GM18507 (cell line): ENCODE data around the gene VPS13A.
"Not testable (repeated sequence)": the region's sequence is repeated elsewhere in the genome, so short reads cannot be mapped to it uniquely, and the experiment has no call there.

ENCODE experiments used
- DNase-seq: peaks from one replicate; pipeline ENCODE4 v3.0.0; 2011; ENCODE audit warnings: low read depth; ENCODE audit not compliant: insufficient read length; ENCODE audit errors: extremely low spot score
- FAIRE-seq: peaks from 2 replicates; lab custom pipeline; 2011; peaks lifted over from hg19 to GRCh38; lab: Jason Lieb, UNC

Gene VPS13A

DNA sequence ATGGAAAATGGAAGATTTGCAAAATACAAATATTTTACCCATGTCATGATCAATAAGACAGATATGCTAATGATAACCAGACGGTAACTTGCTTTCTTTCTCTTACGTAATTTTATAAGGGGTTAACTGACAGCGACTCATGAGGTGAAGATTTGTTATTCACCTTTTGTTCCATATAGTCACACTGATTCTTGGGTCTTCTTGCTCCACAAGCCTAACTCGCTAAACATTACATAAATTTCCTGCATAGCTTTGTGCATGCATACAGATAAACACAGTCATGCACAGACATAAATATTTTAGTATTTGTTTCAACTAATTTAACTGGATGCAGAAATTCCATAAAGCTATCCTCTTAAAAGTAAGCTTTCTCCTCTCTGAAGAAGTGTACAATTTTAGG lies 225.9 kb downstream of the VPS13A start:
- FAIRE-seq, result no peak

DNA sequence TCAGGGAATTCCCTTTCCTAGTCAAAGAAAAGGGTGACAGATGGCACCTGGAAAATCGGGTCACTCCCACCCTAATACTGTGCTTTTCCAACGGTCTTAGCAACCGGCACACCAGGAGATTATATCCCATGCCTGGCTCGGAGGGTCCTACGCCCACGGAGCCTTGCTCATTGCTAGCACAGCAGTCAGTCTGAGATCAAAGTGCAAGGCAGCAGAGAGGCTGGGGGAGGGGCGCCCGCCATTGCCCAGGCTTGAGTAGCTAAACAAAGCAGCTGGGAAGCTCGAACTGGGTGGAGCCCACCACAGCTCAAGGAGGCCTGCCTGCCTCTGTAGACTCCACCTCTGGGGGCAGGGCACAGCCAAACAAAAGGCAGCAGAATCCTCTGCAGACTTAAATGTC lies 231.2 kb downstream of the VPS13A start:
- not testable (repeated sequence) for DNase-seq, FAIRE-seq

More for the DNA sequence above, 225.9 kb downstream of the VPS13A start:
- no peak for DNase-seq

DNA sequence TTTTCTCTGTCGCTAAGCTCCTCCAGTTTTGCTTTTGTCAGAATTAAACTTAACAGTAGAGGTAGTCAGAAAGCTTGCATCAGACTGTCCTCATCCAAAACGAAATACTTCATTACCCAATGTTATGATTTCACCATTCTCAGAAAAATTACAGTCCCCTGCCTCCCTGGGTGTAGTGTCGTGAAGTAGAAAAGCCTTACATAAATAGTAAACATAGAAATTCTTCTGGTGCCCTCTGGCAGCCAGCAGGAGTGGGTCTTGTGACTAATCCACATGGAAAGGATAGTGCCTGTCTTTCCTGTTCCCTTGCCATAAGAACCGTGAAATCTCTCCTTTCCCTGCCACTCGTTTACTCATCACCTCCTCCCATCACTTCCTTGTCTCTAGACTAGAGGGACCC lies 240.2 kb downstream of the VPS13A start:
- DNase-seq (no peak), FAIRE-seq (no peak)

DNA sequence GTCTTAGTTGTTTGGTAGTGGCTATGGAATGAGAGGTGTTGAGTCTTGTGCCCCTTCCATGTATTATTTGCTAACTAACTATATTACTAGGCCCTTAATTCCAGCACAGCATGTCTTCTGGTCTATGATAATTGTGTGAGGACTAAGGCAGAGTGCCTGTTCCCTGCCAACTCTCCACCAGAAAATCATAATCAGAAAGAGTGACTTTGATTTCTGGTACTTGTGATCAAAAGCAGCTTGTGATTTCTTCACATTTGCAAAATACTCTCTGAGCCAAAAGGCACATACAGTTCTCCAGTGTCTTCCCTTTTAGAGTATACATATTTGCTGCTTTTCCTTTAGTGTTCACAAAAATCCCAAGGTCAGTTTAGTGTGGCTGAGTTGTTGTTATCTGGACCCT lies 240.9 kb downstream of the VPS13A start:
- DNase-seq (no peak), FAIRE-seq (no peak)

DNA sequence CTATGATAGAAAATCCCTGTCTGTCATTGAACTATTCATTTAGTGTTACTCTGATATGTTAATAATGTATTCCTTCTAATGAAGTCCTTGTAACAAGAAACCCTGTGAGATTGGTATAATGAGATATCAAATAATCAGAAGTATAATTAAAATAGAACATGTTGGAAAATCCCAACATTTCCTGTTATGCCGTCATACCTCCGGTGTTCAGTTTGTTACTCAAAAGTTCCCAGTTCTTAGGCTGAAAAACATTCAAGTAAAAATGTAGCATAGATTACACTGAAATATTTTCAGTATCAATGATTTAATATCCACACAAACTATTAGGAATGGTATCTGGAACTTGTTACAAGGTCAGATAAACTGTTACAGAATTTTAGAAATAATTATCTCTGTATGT lies 243.3 kb downstream of the VPS13A start:
- DNase-seq (no peak), FAIRE-seq (no peak)

DNA sequence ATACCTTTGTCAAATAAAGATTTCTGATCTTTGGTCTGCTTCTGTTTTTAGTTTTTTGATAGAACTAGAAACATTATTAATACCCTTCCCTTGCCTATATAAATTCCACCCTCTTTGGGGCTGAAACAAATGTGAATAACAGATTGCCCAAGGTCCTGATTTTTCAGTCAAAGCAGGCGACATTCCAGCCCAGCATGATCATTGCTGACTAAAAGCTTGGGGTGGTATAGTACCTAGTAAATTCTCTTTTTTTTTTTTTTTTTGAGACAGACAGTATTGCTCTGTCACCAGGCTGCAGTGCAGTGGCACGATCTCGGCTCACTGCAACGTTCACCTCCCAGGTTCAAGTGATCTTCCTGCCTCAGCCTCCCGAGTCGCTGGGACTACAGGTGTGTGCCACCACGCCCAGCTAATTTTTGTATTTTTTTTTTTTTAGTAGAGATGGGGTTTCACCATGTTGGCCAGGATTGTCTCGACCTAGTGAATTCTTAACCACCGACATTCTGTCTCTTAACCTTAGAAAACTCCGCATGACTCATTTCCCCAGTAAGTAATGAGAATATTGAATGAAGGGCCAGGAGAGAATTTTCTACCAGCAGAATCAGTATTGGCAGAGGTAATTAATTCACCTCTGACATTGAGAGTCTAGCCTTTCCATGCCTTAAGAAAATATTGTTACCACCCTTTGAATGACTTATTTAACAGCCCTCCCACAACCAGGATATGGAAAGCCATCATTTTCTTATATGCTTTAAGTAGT lies 244.4 kb downstream of the VPS13A start:
- no peak for DNase-seq
- no peak for FAIRE-seq

DNA sequence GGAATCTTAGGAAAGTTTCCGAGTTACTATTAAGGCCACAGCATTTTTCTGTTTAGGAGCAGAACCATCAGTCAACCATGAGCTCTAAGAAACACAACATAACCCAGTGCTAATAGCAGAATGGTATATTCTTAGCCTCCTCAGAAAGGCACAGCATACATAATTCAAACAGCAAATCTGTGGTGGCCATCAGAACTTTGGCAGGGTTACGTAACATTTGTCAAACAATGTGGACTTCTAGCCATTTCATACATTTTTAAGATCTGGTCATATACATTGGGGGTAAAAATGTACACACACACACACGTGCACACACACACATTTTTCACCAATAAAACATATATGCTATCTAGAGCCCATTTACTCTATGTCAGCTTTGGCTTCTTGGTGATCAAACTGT lies 245.6 kb downstream of the VPS13A start:
- FAIRE-seq (no peak), DNase-seq (no peak)

DNA sequence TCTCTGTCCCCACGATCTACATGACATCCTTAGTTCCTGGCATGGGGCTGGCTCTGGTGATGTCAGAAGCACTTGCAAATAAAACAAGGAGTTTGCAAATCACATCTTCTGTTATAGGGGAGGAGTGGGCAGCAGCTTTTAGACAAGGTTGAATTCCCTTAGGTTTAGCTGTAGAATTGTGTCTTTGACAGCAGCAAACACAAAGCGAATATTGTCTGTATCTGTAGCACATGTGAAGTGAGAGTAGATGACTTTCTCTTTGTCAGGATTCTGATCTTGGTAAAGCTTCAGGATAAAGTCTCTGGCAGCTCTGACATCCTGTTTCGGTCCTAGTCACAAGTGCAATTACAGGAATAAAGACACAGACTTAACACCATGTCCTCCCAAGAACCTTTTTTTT lies 246.5 kb downstream of the VPS13A start:
- no peak for FAIRE-seq
- no peak for DNase-seq

DNA sequence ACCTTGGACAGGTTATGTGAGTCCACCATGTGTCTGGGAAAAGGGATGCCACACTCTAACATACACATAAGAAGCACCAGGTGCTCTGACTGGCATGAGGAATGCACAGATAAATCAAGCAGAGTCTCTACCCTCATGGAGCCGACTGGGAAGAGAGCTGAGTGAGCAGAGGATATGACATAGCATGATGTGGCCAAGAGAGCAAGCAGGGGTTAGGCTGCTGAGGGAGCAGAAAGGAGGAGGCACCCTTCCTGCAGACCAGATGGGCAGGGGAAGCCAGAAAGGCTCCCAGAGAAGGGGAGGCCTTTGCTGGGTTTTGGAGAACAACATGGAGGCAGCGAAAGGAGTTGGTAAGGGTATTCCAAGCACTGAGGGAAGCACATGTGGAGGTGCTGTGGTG lies 247.7 kb downstream of the VPS13A start:
- DNase-seq (no peak), FAIRE-seq (no peak)

DNA sequence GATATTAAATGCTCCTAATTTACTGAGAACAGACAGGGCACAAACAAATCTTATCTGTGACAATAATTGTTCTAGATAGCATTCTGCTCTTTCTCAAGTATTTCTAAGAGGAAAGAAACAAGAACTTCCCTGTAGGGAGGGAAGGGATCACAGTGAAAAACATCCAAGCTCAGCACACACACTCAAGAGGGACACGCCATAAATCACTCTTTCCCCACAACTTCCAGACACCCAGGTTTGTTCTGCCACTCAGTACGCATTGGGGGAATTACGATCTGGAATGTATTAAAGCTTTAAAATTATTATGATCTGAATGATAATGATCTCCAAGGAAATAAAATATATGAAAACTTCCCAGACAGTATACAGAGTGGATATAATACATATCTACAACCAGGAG lies 249.4 kb downstream of the VPS13A start:
- FAIRE-seq (no peak), DNase-seq (no peak)

DNA sequence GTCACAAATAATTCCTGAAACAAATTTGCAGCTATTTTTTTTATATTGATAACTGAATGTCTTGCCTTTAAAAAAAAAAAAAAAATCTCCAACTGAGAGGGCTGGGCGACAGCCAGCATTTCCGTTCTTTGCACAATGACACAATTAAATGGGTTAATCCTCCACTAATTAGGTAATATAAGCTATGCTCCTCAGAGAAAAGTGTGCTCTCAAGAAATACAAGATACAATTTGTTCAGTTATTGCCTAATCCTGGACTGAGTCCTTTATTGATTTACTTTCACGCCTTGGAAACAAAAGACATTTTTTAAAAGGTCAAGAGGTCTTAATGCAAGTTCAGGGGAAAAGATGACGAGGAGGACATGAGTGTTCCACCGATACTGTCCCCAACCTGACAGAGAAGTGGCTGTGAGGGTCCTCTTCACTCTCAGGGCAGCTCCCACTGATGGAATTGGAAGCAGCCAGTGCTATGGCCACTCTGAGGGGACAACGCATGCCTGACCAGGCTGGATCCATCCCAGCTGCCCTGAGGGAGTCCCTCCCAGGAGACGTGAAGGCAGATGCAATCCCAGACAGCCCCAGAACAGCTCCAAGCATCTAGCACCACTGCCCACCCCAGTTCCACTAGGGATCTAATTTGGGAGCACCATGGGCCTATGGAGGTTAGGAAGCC lies 250.1 kb downstream of the VPS13A start:
- DNase-seq, result no peak
- no peak for FAIRE-seq

DNA sequence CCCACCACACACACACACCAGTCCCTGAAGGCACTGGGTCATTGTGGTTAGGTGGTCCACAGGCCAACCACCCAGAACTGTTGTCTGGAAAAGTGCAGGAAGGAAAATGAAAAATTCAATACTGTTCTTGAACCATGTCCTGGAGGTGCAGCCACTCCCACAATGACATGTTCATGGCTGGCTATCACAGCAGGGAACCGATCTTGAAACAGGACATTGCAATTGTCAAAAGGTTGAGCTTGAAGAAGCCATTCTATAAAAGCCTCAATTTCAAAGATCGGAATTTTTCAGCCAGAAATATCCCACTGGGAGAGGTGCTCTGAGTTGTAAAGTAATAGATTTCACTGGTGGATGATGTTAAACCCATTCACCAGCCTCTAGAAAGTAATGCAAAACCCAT lies 252.6 kb downstream of the VPS13A start:
- no peak for DNase-seq
- no peak for FAIRE-seq

DNA sequence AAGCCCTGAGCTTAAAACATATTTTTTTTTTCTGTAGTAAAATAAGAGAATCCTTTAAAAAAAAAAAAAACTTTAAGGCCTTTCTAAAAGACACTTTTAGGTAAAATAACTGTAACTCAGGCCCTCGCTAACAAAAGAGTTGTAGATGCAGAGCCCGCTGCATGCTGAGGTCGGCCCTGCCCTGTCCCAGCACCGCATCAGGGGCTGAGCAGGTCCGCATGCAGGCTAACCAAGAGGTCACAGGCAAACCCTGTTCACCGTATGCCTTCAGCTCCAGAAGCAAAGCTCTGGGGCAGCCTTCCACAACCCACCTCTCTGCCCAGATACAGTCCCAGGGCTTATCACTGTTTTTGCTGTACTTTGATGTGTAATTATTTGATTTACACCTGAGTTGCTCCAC lies 254.7 kb downstream of the VPS13A start:
- DNase-seq (no peak), FAIRE-seq (no peak)

DNA sequence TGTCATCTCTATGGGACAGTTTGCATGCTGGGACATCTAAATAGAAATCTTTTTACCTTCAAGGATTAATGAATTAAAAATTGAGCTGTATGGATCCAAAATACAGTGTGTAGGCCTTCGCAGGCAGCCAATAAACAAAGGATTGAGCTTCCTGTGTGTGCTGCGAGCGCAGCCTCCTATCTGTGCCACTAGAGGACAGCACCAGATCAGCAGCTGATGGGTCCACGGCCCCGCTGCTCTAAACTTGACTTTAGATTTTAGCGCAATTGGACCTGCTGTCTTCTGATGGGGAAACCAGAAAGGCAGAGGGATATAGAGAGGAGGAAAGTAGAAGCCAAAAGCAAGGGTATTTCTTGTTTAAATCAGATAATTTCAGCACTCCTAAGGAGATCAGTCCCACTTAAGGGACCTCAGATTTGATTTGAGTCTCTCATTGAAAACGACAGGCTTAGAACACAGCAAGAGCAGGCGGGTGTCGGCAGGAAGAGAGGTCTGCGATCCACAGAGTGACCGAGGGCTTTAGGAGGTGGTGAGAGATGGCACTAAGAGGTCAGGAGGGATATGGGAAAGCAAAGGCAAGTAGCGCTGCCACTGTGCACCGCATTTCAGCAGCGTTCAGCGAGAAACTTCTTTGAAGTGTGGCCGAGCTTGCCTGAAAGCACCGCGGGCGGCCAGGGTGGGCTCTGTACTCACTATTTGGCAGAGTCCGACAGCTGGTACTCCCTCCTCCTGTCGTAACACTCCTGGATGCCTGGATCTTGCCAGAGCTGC lies 256.5 kb downstream of the VPS13A start:
- FAIRE-seq (peak; percentile 29), DNase-seq (peak; percentile 15)

DNA sequence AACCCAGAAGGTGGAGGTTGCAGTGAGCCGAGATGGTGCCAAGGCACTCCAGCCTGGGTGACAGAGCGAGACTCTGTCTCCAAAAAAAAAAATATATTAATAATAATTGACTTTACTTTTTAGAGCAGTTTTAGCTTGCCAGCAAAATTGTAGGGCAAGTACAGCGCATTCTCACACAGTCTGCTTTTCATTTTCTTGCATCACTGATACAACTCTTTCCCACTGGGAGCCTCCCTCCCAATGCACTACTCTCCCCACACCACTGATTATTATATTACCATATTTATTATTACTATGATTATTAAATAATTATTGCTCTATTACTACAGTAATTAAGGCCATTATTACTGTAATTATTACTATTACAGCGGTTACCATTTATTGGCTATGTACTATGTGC lies 257.9 kb downstream of the VPS13A start:
- no peak for FAIRE-seq

DNA sequence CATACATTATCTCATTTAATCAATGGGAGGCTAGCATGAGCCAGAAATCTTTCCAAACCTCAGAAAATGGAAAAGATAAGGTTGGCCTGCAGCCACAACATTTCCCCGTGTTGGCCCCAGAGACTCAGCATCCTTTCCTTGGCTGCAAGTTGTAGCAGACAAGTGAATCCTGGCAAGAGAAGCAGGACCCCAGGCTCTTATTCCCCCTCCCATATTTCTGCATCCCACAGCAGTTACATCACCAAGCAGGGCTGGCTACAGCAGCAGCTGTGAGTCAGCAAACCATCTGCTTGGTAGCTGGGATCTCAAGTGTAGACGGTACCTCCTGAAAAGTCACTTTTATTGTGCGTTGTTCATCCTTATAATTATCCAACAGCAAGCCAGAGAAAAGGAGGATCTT lies 258.4 kb downstream of the VPS13A start:
- FAIRE-seq, result no peak
- no peak for DNase-seq

More for the DNA sequence above, 257.9 kb downstream of the VPS13A start:
- no peak for DNase-seq

DNA sequence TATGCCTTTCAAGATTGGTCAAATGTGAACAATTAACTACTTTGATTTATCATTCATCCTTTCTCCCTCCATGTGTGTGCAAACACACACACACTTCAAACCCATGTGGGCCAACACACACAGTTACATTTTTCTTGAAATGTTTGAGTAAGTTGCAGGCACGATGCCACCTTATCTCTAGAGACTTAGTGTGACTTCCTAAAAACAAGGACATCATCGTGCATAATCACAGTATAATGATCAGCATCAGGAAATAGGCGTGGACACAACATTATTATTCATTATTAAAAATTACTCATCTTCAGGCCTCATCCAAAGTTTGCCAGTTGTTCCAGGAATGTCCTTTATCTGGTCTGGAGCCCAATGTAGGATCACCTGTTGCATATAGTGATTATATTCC lies 261.3 kb downstream of the VPS13A start:
- no peak for FAIRE-seq

DNA sequence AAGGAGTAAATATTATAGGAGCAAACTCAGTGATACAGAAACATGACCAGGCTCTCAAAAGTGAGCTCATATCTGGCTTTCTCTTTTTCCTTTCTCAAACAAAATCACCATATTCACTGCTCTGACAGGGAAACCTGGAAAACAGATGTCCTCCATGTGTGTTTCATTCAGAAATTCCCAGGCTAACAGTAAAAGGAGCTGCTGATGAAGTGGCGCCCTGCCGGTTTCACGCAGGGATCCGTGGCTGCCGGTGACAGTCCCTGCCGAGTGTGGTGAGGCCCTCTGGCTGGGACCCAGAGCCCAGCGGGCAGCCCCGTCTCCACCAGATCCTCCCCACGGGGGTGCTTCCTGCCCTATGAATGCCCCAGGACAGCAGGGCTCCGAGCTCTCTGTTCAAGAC lies 262.7 kb downstream of the VPS13A start:
- FAIRE-seq (no peak), DNase-seq (no peak)

More for the DNA sequence above, 261.3 kb downstream of the VPS13A start:
- no peak for DNase-seq

DNA sequence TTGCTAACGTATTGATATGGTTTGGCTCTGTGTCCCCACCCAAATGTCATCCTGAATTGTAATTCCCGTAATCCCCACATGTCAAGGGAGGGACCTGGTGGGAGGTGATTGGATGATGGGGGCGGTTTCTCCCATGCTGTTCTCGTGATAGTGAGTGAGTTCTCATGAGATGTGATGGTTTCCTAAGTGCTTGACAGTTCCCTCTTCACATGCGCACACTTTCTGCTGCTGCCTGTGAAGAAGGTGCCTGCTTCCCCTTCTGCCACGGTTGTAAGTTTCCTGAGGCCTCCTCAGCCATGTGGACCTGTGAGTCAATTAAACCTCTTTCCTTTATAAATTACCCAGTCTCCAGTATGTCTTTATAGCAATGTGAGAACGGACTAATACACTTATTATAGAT lies 263.8 kb downstream of the VPS13A start:
- FAIRE-seq, DNase-seq: not testable (repeated sequence)

DNA sequence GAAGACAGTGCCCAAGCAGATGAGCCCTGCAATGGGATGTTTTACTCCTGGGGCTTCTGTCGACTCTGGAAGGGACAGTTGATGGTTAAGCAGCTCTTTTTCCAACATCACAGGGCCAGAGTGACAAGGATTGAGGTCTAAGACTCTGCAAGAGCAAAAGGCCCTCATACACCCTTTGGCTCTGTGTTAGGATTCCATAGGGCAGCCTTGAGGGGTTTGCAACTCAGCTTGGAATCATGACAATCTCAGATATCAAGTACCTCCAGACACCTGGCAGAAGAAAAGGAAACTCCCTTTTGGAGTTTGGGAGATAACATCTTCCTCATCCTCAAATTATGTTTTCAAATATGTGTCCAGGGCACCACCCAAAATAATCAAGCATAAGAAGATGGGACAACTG lies 265.1 kb downstream of the VPS13A start:
- FAIRE-seq, result no peak
- no peak for DNase-seq
